Fibroblast of lung (primary cell): ENCODE results near the gene KLK15. TPM values are rescaled to one million over a fixed set of nuclear protein-coding genes. Genes with fewer than 3 reads are reported as not detected.

ENCODE experiments used
- DNase-seq, 2 donors: peaks; one replicate each; pipeline versions ENCODE4 v3.0.0 to v3.0.0-alpha.2; 2010; ENCODE audit warnings: low read depth in 2 of 2
- H2AFZ ChIP-seq: 2 replicates; pipeline ENCODE4 v1.5.1; 2012; ENCODE audit warnings: low read length, control low read depth, inconsistent platforms
- H3K27ac ChIP-seq: 2 replicates; pipeline ENCODE4 v1.5.1; 2011; ENCODE audit warnings: low read length, control low read depth; ENCODE audit not compliant: insufficient read depth
- H3K27me3 ChIP-seq: 2 replicates; pipeline ENCODE4 v1.5.1; 2011; ENCODE audit warnings: mild to moderate bottlenecking, low read length; ENCODE audit not compliant: control insufficient read depth, insufficient read depth
- H3K36me3 ChIP-seq: 2 replicates; pipeline ENCODE4 v1.5.1; 2011; ENCODE audit warnings: low read length; ENCODE audit not compliant: control insufficient read depth, insufficient read depth
- H3K4me1 ChIP-seq: 2 replicates; pipeline ENCODE4 v1.5.1; 2011; ENCODE audit warnings: low read length; ENCODE audit not compliant: control insufficient read depth, insufficient read depth; ENCODE audit errors: extremely low read depth
- H3K4me2 ChIP-seq: 2 replicates; pipeline ENCODE4 v1.5.1; 2011; ENCODE audit warnings: low read length, control low read depth; ENCODE audit not compliant: insufficient read depth; ENCODE audit errors: extremely low read depth
- H3K4me3 ChIP-seq, 4 experiments: fragments of 200-600 bp in 1 of 4; sonication (generic) in 1 of 4; replicated peaks in 1 of 4; 2 replicates each; pipeline ENCODE4 v1.5.1; 2011 to 2016; ENCODE audit warnings: low read length in 4 of 4, low read depth in 3 of 4, mild to moderate bottlenecking in 3 of 4, control low read depth in 2 of 4, inconsistent platforms in 1 of 4, mixed read lengths in 1 of 4; ENCODE audit not compliant: insufficient read depth in 1 of 4; ENCODE audit errors: control extremely low read depth in 1 of 4
- H3K79me2 ChIP-seq: 2 replicates; pipeline ENCODE4 v1.5.1; 2012; ENCODE audit warnings: mild to moderate bottlenecking, low read length, inconsistent platforms; ENCODE audit not compliant: control insufficient read depth, insufficient read depth
- H3K9ac ChIP-seq: 2 replicates; pipeline ENCODE4 v1.5.1; 2011; ENCODE audit warnings: mild to moderate bottlenecking, low read length, control low read depth; ENCODE audit not compliant: insufficient read depth
- H3K9me3 ChIP-seq: 2 replicates; pipeline ENCODE4 v1.5.1; 2012; ENCODE audit warnings: low read depth, low read length; ENCODE audit not compliant: control insufficient read depth, insufficient read depth
- H4K20me1 ChIP-seq: 2 replicates; pipeline ENCODE4 v1.5.1; 2011; ENCODE audit warnings: low read length; ENCODE audit not compliant: control insufficient read depth, insufficient read depth; ENCODE audit errors: extremely low read depth
- CTCF ChIP-seq, 2 donors: IDR thresholded peaks in 1 of 2; conservative IDR thresholded peaks in 1 of 2; 1 replicate in 1 of 2; 2 replicates in 1 of 2; pipeline ENCODE4 v1.5.1; 2011 to 2012; ENCODE audit warnings: low read length in 2 of 2, control low read depth in 1 of 2, inconsistent platforms in 1 of 2, low read depth in 1 of 2, mild to moderate bottlenecking in 1 of 2
- EZH2 ChIP-seq: IDR thresholded peaks from 2 replicates; pipeline ENCODE4 v1.5.1; 2012; ENCODE audit warnings: low read length, control low read depth, mild to moderate bottlenecking; ENCODE audit errors: missing control alignments
- polyA plus RNA-seq, 2 donors: library from polyadenylated mRNA; depleted of rRNA in 1 of 2; stranded (reverse) in 1 of 2; unstranded in 1 of 2; fragments of >200 nt; gene quantifications; 2 replicates each; pipeline ENCODE4 v1.2.1, GENCODE V29; 2011 to 2012; ENCODE audit warnings: missing spikeins in 1 of 2
- total RNA-seq: library from RNA; depleted of rRNA; stranded (reverse); fragments of >200 nt; gene quantifications from 2 replicates; pipeline ENCODE4 v1.2.1, GENCODE V29; 2014

KLK15 gene
- total and polyA plus RNA-seq, 2 donors (not counting 1 experiment from before 2014, with no cell fraction given): not detected

GRCh38 chr19:50875795-50876422 lies 42.5 kb upstream of the KLK15 start:
- H3K27ac ChIP-seq: no peak overlapping the region
- H3K4me3 ChIP-seq: no peak overlapping the region
- no peaks in the 10 kb centered on the region for H3K36me3 ChIP-seq
- no peak for DNase-seq
- no peak overlapping the region for H3K9ac ChIP-seq
- H3K4me2 ChIP-seq: no peak overlapping the region
- no peaks in the 10 kb centered on the region for H3K4me1 ChIP-seq
- TF ChIP-seq CTCF (conservative IDR thresholded peaks at IDR 0.05 in 1 of 2, IDR thresholded peaks at IDR 0.05 in 1 of 2; ENCODE audit: low read depth in 1 of 2, low read length in 2 of 2) (no peak), EZH2 (no peak)
- H4K20me1 ChIP-seq: no peaks in the 10 kb centered on the region
- H3K79me2 ChIP-seq: no peaks in the 10 kb centered on the region
- no peaks in the 10 kb centered on the region for H3K27me3 ChIP-seq
- no peaks in the 10 kb centered on the region for H3K9me3 ChIP-seq
- no peak overlapping the region for H2AFZ ChIP-seq

GRCh38 chr19:50874211-50874610 lies 40.8 kb upstream of the KLK15 start:
- no peak for DNase-seq
- Histone ChIP-seq H3K36me3 (no peaks in the 10 kb centered on the region), H3K4me3 (no peak overlapping the region), H2AFZ (no peak overlapping the region), H3K27ac (no peak overlapping the region), H3K4me1 (no peaks in the 10 kb centered on the region), H3K27me3 (no peaks in the 10 kb centered on the region), H3K9ac (no peak overlapping the region), H4K20me1 (no peaks in the 10 kb centered on the region), H3K79me2 (no peaks in the 10 kb centered on the region), H3K4me2 (no peak overlapping the region), H3K9me3 (no peaks in the 10 kb centered on the region)
- TF ChIP-seq CTCF (conservative IDR thresholded peaks at IDR 0.05 in 1 of 2, IDR thresholded peaks at IDR 0.05 in 1 of 2; ENCODE audit: low read depth in 1 of 2, low read length in 2 of 2) (no peak), EZH2 (no peak)

GRCh38 chr19:50873056-50873455 lies 39.7 kb upstream of the KLK15 start, which contains the start of gene KLK2:
Gene KLK2 (plus strand): TSS chr19:50873439. CDS start chr19:50873474, 35 bp downstream.
- H3K4me1 ChIP-seq: no peaks in the 10 kb centered on the region
- no peaks in the 10 kb centered on the region for H3K36me3 ChIP-seq
- no peak within 1 kb of the TSS for H2AFZ ChIP-seq
- H3K27me3 ChIP-seq: no peaks in the 10 kb centered on the region
- H3K9me3 ChIP-seq: no peaks in the 10 kb centered on the region
- no peak within 1 kb of the TSS for H3K27ac ChIP-seq
- TF ChIP-seq CTCF (conservative IDR thresholded peaks at IDR 0.05 in 1 of 2, IDR thresholded peaks at IDR 0.05 in 1 of 2; ENCODE audit: low read depth in 1 of 2, low read length in 2 of 2): no peak
- no peak for TF ChIP-seq EZH2
- H3K79me2 ChIP-seq: no peaks in the 10 kb centered on the region
- H3K9ac ChIP-seq: no peak within 1 kb of the TSS
- no peak for DNase-seq
- H3K4me2 ChIP-seq: no peak within 1 kb of the TSS
- H4K20me1 ChIP-seq: no peaks in the 10 kb centered on the region
- H3K4me3 ChIP-seq: no peak within 1 kb of the TSS
